WI38 (cell line): ENCODE measurements around the gene CCDC102A.

ENCODE experiments used
- H3K4me3 ChIP-seq: 2 replicates; pipeline ENCODE4 v1.5.1; 2011; ENCODE audit warnings: low read depth, mild to moderate bottlenecking, control low read depth, low read length
- TF ChIP-seq, protein P1 (sequence below): IDR thresholded peaks from 2 replicates; pipeline ENCODE4 v1.5.1; 2012; ENCODE audit warnings: low read depth, mild to moderate bottlenecking, control low read depth, low read length

The CCDC102A gene

DNA sequence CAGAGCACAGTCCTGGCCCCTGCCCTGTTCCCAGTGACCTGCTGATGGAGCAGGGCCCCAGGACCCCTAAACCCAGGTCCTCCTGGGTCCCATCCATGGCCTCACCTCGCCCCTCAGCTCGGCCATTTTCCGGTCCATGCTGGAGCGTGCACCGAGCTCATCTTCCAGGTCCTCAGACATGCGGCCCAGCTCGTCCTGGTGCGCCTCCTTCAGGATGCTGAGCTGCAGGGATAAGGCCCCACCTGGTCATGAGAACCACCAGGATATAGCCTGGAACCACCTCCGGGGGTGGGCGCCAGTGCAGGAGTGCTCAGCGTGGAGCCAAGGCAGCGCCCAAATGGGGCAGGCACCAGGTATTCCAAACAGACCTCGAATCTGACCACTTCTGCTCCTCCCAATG, 17.9 kb downstream of the CCDC102A start:
- TF ChIP-seq, protein P1, sequence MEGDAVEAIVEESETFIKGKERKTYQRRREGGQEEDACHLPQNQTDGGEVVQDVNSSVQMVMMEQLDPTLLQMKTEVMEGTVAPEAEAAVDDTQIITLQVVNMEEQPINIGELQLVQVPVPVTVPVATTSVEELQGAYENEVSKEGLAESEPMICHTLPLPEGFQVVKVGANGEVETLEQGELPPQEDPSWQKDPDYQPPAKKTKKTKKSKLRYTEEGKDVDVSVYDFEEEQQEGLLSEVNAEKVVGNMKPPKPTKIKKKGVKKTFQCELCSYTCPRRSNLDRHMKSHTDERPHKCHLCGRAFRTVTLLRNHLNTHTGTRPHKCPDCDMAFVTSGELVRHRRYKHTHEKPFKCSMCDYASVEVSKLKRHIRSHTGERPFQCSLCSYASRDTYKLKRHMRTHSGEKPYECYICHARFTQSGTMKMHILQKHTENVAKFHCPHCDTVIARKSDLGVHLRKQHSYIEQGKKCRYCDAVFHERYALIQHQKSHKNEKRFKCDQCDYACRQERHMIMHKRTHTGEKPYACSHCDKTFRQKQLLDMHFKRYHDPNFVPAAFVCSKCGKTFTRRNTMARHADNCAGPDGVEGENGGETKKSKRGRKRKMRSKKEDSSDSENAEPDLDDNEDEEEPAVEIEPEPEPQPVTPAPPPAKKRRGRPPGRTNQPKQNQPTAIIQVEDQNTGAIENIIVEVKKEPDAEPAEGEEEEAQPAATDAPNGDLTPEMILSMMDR: no peak
- H3K4me3 ChIP-seq: no peak overlapping the region

DNA sequence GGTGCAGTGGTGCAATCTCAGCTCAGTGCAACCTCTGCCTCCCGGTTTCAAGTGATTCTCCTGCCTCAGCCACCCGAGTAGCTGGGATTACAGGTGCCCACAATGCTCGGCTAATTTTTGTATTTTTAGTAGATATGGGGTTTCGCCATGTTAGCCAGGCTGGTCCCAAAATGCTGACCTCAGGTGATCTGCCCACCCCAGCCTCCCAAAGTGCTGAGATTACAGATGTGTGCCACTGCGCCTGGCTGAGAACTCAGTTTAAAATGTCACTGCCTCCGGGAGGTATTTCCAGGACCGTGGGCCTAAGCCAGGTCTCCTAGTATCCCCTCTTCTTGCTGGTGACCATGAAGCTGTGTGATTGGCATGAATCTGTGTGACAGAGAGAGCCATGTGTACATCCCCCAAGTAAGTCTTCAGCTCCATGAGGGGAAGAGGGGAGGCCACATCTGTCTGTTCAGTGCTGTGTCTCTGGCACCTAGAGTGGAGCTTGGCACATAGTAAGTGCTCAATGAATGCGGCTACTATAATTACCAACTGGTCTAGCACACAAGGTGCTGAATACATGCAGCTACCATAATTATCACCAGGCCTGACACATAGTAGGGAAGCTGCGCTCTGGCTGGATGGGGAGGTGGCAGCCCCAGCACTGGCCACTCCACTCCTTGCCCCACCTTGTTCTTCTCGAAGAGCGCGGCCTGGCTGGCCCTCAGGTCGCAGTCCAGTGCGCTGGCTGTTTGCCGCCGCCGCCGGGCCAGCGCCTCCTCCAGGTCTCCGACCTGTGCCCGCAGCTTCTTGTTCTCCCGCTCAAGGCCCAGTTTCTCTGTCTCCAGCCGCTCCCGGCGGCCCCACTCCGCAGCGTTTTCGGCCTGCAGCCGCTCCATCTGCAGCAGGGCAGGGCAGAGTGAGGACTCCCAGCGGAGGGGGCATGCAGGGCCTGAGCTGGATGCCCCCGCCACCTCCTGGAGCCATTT, 18.7 kb downstream of the CCDC102A start:
- no peak overlapping the region for H3K4me3 ChIP-seq
- TF ChIP-seq, protein P1: no peak

DNA sequence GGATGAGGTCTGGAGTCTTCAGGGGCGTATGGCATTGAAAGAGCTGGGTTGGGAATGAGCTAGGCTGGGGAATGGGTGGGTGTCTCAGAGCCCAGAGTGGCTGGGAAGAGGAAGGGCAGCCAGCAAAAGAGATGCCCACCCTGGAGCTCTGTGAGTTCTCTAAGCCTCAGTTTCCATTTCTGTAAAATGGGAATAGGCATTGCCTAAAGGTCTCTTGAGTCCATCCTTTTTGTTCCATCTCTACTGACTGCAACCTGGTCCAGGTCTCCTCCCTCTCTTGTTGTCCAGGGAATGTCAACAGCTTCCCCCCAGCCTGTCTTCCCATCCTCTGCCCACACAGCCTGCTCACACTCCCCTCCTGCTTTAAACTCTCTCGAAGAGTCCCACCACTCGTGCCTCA, 19.6 kb downstream of the CCDC102A start:
- TF ChIP-seq, protein P1: no peak
- no peak overlapping the region for H3K4me3 ChIP-seq

DNA sequence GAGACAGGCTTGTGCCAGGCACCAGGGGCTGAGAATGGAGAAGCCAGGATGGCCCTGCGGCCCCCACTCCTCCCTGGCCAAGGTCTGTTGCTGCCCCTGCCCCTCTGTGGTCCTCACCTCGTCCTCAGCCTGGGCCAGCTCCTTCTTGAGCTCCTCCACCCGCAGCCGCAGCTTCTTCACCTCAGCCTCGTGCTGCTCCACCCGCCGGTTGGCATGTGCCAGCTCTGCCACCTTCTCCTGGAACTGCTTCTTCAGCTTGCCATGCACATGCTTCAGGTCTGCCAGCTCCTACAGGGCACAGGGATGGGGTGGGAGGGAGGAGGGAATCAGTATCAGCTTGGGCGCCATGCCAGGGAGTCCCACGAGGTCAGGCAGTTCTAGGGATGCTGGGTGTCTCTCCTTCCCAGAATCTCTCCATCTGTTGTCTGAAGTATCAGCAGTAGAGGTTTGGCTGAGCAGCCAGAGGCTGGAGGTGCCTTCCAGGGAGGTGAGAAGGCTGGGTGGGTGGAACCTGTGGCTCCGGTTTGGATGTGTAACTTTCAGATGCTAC, 20.1 kb downstream of the CCDC102A start:
- no peak overlapping the region for H3K4me3 ChIP-seq
- TF ChIP-seq, protein P1: no peak

DNA sequence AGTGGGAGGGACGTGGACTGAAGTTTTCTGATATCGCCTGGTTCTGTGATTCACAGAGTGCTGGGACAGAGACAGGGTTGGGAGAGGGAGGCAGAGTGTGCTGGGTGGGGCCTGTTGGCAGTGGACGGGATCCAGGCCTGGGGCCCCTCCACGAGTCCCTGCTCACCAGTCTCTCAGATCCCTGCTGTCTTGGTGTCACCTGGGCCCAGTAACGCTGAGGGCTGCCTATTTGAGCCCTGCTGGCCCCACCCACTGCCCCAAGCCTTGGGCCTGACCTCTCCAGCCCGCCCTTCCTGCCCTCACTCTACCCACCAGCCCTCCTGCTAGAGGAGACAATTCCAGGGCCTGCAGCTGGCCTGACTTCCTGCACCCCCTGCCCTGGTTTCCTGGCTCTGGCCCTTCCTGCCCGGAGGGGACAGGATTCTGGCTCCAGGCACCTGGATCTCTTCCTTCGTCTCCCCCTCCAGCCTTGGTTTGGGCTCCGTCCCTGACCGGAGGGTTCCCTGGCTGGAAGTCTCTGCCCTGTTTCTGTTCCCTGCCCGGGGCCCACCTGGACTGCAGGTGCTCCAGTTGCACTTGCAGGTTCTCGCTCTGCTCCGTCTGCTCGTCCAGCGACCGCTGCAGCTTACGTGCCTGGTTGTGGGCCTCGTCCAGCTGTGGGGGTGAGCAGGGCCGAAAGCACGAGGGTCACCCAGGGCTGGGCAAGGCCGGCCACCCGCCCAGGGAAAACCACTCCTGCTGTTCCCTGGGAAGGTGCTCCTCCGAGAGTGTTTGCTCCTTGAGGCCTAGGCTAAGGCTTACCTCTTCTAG, 21.4 kb downstream of the CCDC102A start:
- H3K4me3 ChIP-seq: no peak overlapping the region
- TF ChIP-seq, protein P1: no peak

DNA sequence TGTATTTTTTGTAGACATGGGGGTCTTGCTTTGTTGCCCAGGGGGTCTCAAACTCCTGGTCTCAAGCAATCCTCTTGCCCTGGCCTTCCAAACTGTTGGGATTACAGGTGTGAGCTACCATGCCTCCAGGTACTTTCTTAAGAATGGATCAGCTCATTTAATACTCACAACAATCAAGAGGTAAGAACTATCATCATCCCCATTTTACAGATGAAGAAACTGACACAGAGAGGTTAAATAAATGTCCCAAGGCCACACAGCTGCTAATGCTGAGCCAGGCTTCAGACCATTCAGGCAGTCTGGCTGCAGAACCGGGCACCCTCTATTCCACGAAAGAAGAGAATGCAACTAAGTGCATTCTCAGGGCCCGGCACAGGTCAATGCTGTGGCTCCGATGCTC, 22.0 kb downstream of the CCDC102A start:
- no peak overlapping the region for H3K4me3 ChIP-seq
- TF ChIP-seq, protein P1: no peak
